Measurements from ENCODE around the gene LRRC10B.

DNA sequence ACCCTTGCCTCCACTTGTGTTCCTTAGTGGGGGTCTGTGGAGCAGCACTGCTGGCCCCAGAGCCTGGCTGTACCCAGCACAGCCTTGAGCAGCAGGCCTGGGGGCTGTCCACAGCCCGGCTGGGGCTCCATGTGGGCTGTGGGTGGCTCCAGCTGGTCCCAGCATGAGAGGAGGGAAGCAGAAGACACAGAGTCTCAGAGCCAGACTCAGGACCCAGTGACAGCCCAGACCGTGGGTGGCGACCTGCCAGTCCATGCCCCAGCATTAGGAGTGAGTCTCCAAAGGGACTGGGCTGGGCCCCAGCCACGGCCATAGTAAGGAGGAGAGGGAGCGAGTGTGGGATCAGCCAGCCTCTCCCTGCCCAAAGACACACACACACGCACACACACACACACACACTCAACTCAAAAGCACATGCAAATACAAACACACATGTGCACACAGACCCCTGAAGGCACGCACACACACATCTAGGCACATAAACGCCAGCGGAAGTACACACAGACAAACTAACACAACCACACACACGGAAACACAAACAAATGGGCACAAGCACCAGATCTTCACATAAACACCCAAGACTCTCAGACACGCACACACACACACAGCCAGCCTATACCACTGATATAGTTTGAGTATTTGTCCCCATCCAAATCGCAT, 16.7 kb upstream of the LRRC10B start:
- TF ChIP-seq, protein P1, sequence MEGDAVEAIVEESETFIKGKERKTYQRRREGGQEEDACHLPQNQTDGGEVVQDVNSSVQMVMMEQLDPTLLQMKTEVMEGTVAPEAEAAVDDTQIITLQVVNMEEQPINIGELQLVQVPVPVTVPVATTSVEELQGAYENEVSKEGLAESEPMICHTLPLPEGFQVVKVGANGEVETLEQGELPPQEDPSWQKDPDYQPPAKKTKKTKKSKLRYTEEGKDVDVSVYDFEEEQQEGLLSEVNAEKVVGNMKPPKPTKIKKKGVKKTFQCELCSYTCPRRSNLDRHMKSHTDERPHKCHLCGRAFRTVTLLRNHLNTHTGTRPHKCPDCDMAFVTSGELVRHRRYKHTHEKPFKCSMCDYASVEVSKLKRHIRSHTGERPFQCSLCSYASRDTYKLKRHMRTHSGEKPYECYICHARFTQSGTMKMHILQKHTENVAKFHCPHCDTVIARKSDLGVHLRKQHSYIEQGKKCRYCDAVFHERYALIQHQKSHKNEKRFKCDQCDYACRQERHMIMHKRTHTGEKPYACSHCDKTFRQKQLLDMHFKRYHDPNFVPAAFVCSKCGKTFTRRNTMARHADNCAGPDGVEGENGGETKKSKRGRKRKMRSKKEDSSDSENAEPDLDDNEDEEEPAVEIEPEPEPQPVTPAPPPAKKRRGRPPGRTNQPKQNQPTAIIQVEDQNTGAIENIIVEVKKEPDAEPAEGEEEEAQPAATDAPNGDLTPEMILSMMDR (IDR thresholded peaks at IDR 0.05; ENCODE audit: low read length), result no peak
- no peak for TF ChIP-seq EZH2 (IDR thresholded peaks at IDR 0.05; ENCODE audit: borderline replicate concordance, low read length)
